ENCODE data around the gene C2orf15. TPM values are rescaled to one million over a fixed set of nuclear protein-coding genes. Genes with fewer than 3 reads are reported as not detected.

The C2orf15 gene
- total RNA-seq, 1 experiment from 2014 or later: 0.93 TPM

DNA sequence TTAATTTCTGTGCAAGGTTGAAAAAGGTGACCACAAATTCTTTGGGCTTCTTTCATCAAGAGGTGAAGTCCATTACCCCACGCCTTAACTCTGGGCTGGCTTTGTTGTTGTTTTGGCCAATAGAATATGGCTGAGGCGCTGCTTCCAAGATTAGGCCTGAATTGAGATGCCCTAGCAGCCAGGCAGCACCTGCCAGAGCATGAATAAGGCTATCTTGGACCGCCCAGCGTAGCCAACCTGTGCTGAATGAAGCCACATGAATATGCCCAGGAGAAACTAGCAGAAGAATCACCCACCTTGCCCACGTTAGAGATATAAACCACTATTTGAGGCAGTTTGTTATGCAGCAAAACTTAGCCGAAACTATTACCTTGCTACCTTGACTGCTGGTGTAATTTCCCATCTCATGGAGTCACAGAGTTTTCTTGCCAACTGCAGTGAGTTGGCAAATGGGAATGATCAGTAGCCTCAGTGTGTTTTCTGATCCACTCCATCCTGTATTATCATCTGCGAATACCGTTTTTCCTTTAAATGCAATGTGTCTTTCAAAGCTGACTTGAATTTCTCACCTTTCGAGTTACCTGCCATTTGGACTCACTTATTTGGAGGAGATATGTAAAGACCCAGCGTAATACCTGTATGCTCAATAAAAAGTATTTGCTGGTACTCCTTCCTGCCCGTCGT is 12.6 kb downstream of the C2orf15 start:
- TF ChIP-seq, protein P1, sequence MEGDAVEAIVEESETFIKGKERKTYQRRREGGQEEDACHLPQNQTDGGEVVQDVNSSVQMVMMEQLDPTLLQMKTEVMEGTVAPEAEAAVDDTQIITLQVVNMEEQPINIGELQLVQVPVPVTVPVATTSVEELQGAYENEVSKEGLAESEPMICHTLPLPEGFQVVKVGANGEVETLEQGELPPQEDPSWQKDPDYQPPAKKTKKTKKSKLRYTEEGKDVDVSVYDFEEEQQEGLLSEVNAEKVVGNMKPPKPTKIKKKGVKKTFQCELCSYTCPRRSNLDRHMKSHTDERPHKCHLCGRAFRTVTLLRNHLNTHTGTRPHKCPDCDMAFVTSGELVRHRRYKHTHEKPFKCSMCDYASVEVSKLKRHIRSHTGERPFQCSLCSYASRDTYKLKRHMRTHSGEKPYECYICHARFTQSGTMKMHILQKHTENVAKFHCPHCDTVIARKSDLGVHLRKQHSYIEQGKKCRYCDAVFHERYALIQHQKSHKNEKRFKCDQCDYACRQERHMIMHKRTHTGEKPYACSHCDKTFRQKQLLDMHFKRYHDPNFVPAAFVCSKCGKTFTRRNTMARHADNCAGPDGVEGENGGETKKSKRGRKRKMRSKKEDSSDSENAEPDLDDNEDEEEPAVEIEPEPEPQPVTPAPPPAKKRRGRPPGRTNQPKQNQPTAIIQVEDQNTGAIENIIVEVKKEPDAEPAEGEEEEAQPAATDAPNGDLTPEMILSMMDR (IDR thresholded peaks at IDR 0.05; ENCODE audit: unreplicated experiment): no peak
- BruUV-seq (replicated peaks): TSS peak; percentile 64
- ChIA-PET CTCF (no interaction called here), POLR2A (interaction anchor here (0.7 to 7.4 kb wide), 13 partner anchors 7 to 1582 kb away, joined by 3 to 139 read pairs (median 5); partner anchors contain the start of genes C2orf15, EIF5B, MITD1 and MRPL30)
- intact Hi-C loops (cut with micrococcal nuclease): loop anchor here (2.0 kb wide), 2 partner anchors 27 to 75 kb away; partner anchors contain the start of genes MITD1 and MRPL30
- Mint-ChIP-seq H3K27me3 (ENCODE audit: insufficient read depth, unreplicated experiment) (no peaks in the 10 kb centered on the region), H3K4me1 (ENCODE audit: insufficient read depth, unreplicated experiment) (peaks cover 31% of the 10 kb centered on the region), H3K36me3 (ENCODE audit: insufficient read depth, unreplicated experiment) (peaks cover 21% of the 10 kb centered on the region), H3K4me3 (ENCODE audit: unreplicated experiment) (no peak overlapping the region), H3K9me3 (ENCODE audit: unreplicated experiment) (no peaks in the 10 kb centered on the region), H3K27ac (ENCODE audit: low read depth, unreplicated experiment) (peak overlapping the region; percentile 95)
- DNase-seq (ENCODE audit: unreplicated experiment): peak; percentile 30

DNA sequence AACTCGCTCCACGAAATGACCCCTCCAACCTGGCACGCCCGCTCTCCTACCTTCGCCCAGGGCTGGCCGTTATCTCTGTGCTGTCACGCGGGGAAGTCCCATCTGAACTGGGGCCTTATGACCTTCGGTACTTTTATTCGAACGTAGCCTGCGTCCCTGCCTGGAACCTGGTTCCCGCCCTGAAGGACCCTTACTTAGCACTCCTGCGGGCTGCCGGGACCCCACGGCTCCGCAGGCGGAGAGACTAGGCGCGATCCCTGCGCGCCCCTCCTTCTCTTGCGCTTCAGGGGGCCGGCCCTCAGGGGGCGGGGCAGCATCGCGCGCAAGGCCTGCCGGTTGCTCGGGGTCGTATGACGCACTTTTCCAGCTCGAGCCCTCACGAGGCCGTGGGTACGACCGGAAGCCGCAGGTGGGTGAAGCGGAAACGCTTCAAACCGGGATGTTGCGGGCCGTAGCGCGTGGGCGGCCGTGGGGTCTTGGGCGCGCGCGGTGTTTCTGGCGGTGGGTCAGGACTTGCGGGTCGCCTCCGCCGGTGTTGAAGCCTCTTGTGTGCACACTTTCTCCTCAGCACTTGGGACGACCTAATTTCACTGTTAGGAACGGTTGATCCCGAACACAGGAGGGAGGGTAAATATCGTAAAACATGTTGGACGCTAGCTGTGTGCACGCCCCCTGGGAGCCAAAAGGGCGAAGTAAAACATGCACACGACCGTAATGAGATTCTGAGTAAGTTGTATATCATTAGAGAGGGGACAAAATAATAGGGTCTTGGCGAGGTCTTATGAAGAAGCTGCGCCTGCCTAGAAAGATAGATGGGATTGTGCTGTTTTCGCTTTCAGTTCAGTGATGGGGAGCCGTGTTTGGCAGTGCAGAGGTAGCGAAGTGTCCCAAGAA is 13.4 kb downstream of the C2orf15 start, which contains the start of the genes LIPT1 and TSGA10:
Gene LIPT1, plus strand, starts transcription at position 325 of the 894 bp plus-strand sequence. CDS start 6,991 bp downstream, outside the sequence.
Gene TSGA10, minus strand, starts transcription at position 300 of the 894 bp plus-strand sequence. CDS start 45,503 bp downstream, outside the sequence.
- Mint-ChIP-seq H3K27me3 (ENCODE audit: insufficient read depth, unreplicated experiment) (no peaks in the 10 kb centered on the region), H3K27ac (ENCODE audit: low read depth, unreplicated experiment) (peak within 1 kb of the TSS; percentile 95), H3K4me3 (ENCODE audit: unreplicated experiment) (no peak within 1 kb of the TSS), H3K36me3 (ENCODE audit: insufficient read depth, unreplicated experiment) (peaks cover 29% of the 10 kb centered on the region), H3K9me3 (ENCODE audit: unreplicated experiment) (no peaks in the 10 kb centered on the region), H3K4me1 (ENCODE audit: insufficient read depth, unreplicated experiment) (peaks cover 31% of the 10 kb centered on the region)
- ChIA-PET CTCF (interaction anchor here (0.6 to 1.0 kb wide), 2 partner anchors 22 to 364 kb away, joined by 4 to 5 read pairs; no protein-coding TSS in a partner anchor), POLR2A (interaction anchor here (0.6 to 7.4 kb wide), 21 partner anchors 8 to 1583 kb away, joined by 3 to 139 read pairs (median 3); partner anchors contain the start of genes C2orf15, EIF5B, MITD1 and MRPL30)
- BruUV-seq (replicated peaks): TSS peak; percentile 71
- TF ChIP-seq, protein P1 (IDR thresholded peaks at IDR 0.05; ENCODE audit: unreplicated experiment): no peak
- peak; percentile 89 for DNase-seq (ENCODE audit: unreplicated experiment)
- intact Hi-C loops (cut with micrococcal nuclease): loop anchor here (1.0 to 5.0 kb wide), 5 partner anchors 14 to 335 kb away; partner anchors contain the start of genes C2orf15, EIF5B, MITD1 and MRPL30

DNA sequence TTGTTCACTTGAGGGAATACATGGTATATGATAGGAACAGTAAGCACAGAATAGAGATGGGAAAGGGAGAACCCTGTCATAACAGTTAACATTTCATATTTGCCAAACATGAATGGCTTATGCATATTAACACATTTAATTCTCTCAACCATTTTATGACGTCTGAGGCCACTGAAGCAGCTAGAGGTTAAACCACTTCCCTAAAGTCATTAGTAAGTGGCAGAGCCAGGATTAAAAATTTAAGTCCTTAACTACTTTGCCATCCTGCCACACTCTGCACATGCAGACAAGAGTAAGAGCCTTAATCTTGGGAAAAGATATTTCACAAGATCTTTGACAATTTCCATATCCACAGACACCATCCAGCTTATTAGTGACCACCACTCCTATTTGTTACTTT is 15.4 kb downstream of the C2orf15 start:
- Mint-ChIP-seq H3K4me3 (ENCODE audit: unreplicated experiment) (no peak overlapping the region), H3K36me3 (ENCODE audit: insufficient read depth, unreplicated experiment) (peaks cover 43% of the 10 kb centered on the region)
- POLR2A ChIA-PET: interaction anchor here (3.4 to 7.4 kb wide), 4 partner anchors 10 to 24 kb away, joined by 12 to 139 read pairs (median 59); partner anchors contain the start of genes C2orf15, MITD1 and MRPL30

More for the DNA sequence above, 15.4 kb downstream of the C2orf15 start:
- peaks cover 26% of the 10 kb centered on the region for H3K4me1 Mint-ChIP-seq (ENCODE audit: insufficient read depth, unreplicated experiment)
- intact Hi-C loops (cut with micrococcal nuclease): loop anchor here (5.0 kb wide), 1 partner anchor 180 kb away; the partner anchor contains the start of genes EIF5B and TXNDC9
- DNase-seq (ENCODE audit: unreplicated experiment): no peak
- peak overlapping the region; percentile 95 for H3K27ac Mint-ChIP-seq (ENCODE audit: low read depth, unreplicated experiment)
- H3K27me3 Mint-ChIP-seq (ENCODE audit: insufficient read depth, unreplicated experiment): no peaks in the 10 kb centered on the region
- BruUV-seq (replicated peaks): no TSS peak
- TF ChIP-seq, protein P1 (IDR thresholded peaks at IDR 0.05; ENCODE audit: unreplicated experiment): no peak
- CTCF ChIA-PET: interaction anchor here (1.1 kb wide), 2 partner anchors 10 to 180 kb away, joined by 3 to 4 read pairs; partner anchors contain the start of gene EIF5B
- H3K9me3 Mint-ChIP-seq (ENCODE audit: unreplicated experiment): no peaks in the 10 kb centered on the region

All from MCF 10A (cell line).